HG03571 (cell line): ENCODE results near the gene ATP1A2.

Experiments used
- ATAC-seq: cut with Tn5 transposase; IDR thresholded peaks from one replicate; pipeline ENCODE4 v1.9.1; 2021; ENCODE audit not compliant: unreplicated experiment

ATP1A2 gene

GRCh38 chr1:160115545-160116282 is at the start of gene ATP1A2:
TSS of gene ATP1A2 (plus strand) at chr1:160115759. CDS start at chr1:160115862, 103 bp downstream.
- no peak for ATAC-seq

DNA sequence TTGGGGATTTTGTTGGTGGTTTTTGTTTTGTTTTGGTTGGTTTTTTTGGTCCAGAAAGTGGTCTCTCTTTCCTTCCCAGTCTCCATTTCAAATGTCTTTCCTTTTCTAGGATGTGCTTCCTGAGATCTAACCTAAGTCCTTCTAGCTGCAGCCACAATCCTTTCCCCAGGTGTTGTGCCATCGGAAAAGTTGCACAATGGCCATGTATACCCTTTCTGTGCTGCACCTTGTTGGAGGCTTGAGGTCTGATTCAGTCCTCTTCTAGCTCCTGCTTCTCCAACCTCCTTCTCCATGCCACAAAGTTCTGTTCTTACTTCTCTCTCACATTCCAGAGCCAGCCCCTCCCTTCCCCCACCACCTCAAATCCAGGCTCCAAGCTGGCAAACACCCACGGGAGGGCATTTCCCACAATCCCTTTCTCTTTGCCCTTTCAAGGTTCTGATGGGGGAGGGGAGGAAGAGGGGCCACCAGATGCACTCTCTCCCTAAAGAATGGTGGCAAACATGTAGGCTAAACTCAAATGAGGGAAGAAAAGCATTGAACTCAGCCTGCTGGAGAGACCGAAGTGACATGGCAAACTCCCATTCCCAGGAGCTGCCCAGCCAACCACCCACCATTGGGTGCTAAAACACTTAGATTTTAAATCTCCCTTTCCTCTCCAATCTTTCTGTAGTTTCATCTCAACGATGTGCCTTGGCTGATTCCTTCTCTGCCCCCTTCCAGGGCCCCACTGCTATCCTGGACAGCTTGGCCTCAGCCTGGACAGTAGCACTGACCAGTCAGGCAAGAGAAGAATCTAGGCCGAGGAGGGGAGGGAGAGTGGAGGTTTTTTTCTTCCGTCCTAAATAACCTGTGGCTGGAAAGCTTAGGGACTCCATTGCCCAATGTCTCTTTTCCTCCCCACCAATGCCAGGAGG is 48.5 kb upstream of the ATP1A2 start:
- ATAC-seq: no peak

GRCh38 chr1:160068225-160068624 is 47.3 kb upstream of the ATP1A2 start:
- ATAC-seq: no peak

DNA sequence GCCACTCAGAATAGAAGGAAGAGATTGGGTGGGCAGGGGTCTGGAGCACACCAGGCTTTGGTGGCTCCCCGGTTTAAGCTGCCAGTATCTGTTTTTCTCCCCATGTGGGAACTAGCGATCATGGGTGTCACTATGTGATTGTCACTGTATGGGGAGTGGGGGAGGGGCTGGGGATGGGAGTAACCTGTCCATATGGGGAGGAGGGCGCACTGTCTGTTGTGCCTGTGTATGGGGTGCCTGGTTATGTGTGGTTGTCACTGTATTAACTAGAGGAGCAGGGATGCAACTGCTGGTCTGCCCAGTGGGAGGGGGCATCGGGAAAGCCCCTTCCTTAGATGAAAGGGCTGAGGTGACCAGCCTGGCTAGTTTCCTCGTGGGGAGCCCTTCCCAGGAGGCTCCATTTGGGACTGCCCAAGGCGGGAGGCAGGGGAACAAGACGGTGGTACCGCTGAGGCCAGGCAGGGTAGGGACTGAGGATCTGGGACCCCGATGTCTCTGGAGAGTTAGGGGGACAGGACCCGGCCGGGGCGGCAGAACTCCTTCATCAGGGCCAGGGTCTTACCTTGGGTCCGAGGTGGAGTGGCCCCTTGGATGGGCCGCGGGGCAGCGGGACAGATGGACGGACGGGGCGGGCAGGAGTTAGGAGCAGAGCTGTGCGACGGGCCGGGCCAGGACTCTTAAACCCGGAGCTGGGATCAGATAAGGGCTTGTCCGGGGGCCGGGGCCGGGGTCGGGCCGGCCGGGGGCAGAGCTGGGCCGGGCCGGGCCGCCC is 45.9 kb upstream of the ATP1A2 start, which contains the start of gene KCNJ10:
Gene KCNJ10, minus strand, starts transcription at position 701 of the 772 bp plus-strand sequence. CDS start 27,628 bp downstream, outside the sequence.
- no peak for ATAC-seq

DNA sequence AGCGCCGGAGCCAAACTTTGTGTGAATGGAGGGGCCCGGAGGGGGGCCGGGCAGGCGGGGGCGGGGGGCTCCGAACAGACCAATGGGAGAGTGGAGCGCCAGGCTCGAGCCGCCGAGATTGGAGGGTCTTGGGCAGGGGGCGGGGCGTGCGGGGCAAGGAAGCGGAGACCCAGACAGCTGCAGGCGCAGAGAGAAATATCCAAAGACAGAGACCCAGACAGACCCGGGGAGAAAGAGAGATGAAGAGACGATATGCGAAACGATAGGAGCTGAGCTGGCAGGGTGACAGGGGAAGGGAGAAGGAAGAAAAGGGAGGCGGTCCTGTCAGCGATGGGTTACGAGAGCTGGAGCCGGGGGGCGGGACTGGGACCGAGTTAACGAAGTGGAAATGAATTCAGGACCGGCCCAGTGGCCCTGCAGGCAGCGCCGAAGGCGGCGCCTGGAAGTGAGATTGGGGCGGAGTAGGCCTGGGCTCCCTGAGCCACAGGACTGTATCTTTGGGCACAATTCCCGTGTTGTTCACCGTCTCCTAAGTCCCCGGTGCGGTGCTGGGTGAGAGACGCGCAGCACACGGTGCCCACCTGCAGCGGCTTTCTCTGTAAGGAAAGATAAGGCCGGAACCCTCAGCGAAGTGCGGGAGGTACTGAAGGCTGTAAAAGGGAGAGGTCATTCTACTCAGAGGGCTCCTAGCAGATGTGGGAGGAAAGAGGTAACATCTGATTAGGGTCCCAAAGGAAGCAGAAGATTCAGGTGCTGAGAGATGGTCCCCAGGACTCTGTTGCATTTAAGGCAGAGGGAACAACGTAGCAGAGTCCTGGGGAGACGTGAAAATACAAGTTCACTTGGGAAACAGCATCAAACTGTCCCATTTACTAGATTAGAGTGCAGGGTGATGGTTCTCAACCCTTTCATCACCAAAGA is 45.1 kb upstream of the ATP1A2 start:
- no peak for ATAC-seq

DNA sequence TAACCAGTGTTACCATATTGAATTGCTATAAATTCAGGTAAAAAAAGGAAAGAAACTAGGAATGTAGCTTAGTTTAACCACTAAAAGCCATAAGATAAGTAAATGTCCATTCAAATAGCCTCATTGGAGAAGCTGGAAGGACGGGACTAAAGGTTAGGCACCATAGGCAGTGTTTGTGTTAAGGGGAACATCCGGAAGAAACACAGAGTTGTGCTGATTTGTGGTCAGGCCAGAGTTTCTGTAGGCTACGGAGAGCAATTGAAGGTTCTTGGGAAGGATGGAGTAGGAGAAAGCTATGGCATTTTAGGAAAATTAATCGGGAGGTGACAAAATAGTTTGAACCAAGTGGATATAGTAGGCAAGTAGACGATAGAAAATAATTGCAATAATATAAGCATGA is 44.3 kb upstream of the ATP1A2 start:
- no peak for ATAC-seq

- ATAC-seq: no peak
Measured at GRCh38 chr1:160074865-160075264, 40.7 kb upstream of the ATP1A2 start.

GRCh38 chr1:160075836-160076235 is 39.7 kb upstream of the ATP1A2 start:
- no peak for ATAC-seq

GRCh38 chr1:160076295-160076694 is 39.3 kb upstream of the ATP1A2 start:
- ATAC-seq: no peak

DNA sequence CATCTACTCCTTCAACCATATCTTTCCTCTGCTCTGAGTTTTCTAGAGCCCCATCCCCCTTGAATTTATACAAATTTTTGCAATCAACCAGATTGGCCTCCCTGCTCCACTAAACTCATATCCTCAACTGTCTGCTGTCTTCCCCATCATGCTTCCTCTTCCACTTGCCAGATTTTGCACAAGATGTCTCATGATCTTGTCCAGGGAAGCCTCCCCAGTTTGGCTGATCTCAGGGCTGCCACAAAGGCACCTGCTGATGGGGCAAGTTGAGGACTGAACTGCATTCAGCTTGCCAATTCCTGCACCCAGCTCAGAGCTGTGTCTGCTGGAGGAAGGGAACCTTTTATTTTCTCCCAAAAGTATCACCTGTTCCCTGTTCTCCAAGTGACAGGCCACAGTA is 38.1 kb upstream of the ATP1A2 start:
- ATAC-seq: no peak

DNA sequence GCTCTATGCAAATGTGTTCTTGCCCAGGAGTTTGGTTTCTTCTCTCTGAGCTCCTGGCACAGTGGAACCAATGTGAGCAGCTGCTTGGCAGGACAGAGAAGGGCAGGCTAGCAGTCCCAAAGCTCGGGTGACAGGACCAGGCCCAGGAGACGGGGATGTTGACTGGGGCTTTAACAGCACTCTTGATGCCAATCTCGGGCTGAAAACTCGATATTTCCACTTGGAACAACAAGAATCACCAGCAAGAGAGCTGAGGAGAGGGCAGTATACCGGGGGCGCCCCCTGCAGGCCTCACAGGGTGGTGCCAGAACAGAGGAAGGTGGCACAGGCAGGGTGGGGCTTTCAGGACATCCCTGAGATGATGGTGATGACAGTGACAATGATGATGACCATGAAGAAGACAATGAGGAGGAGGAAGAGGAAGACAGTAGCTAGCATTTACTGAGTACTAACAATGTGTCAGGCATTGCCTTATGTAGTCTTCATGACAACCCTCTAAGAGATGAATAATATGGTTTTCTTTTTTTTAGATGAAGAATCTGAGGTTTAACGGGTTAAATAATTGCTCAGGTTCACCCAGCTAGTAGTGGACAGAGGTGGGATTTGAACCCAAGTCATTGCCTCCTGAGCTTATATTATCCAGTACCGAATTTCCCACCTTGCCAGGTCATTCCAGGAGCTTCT is 36.9 kb upstream of the ATP1A2 start:
- ATAC-seq: no peak

- ATAC-seq: no peak
Measured at GRCh38 chr1:160079448-160079847, 36.1 kb upstream of the ATP1A2 start.

DNA sequence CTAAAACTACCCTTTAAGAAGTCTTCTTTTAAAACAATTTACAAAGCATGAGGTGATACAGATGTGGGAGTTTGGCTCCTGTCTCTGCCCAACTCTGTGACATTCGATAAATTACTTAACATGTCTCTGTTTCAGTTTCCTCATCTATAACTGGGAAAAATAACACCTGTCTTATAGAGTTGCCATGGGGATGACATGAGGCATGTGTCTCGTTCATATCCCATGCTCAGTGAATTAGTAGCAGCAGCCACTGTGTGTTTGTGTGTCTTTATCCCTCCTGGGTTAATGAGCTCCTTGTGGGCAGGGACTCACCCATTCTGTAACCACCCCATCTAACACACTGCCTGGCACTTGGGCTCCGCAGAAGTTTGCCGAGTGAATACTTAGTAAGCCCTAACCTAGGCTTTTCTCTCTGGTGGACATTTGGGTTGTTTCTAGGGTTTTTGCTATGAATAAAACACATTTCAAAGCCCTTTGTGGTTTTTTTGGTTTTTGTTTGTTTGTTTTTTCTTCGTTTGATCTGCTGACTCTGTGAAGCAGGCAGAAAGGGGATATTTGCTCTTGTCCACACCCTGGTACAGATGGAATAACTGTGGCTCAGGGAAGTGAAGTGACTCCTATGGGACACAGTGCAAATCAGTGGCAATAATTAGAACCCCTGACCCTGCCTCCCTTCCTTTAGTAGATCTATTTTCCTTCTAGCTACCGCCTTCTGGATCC is 35.0 kb upstream of the ATP1A2 start:
- ATAC-seq: no peak

DNA sequence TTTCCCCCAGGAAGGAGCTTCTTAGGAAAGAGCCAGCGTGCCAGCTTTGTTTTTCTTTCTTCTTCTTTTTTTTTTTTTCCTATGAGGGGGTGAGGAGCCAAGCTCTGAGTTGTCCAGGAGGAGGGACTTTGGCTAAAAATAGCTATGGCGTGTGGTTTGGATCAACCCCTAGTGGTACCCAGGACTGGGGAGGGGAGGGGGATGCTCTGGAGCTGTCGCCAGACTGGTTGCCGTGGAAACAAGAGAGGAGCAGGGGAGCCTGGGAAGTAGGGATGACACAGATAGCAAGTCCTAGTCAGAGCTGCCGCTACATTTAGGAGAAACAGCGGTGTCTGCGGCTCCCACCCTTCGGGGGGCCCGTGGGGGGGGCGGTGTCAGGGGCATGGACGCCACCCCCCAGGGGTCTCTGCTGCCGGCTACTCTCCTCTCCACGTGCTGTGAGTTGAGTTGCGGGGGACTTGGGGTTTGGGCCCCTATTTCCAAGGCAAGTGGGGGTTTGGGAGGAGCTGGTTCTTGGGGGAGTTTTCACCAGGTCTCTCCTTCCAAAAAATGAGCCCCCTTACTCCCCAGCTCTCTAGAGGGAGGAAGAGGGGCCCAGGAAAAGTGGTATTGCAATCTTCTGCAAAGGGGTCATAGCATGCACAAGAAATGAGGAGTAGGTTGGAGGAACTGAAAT is 34.2 kb upstream of the ATP1A2 start, which contains the start of gene KCNJ9:
Gene KCNJ9, plus strand, starts transcription at position 278 of the 676 bp plus-strand sequence. CDS start 2,493 bp downstream, outside the sequence.
- no peak for ATAC-seq

DNA sequence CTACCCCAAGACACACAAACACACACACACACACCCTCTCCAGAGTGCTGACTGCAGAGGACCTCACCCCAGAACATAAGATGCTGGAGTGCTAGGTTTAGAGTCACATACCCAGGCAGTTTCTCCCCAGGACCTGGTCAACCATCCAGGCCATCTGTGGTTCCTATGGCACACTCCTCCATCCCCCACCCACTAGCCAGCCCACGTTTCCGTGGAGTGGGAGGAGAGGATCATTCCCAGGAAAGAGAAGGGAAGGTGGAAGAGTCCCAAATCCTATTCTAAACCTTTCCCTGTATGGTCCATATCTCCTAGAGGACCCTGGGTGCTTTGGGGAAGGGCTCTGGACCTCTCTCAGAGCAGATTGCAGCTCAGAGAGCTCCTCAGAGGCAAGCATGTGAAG is 33.1 kb upstream of the ATP1A2 start:
- no peak for ATAC-seq

GRCh38 chr1:160082926-160083325 is 32.6 kb upstream of the ATP1A2 start:
- ATAC-seq: no peak

- ATAC-seq: no peak
Measured at GRCh38 chr1:160083968-160084770, 31.4 kb upstream of the ATP1A2 start.
